GM20000 (cell line): ENCODE measurements around the gene SLC23A2.

Source experiments
- DNase-seq: peaks from one replicate; pipeline ENCODE4 v3.0.0; 2012; ENCODE audit warnings: low spot score
- TF ChIP-seq, protein P1 (sequence below): IDR thresholded peaks from 2 replicates; pipeline ENCODE4 v1.5.1; 2012; ENCODE audit warnings: mild to moderate bottlenecking, control low read depth; ENCODE audit errors: extremely low read depth, missing control alignments

The SLC23A2 gene

GRCh38 chr20:4811257-4811656 is 190.1 kb downstream of the SLC23A2 start:
- DNase-seq = no peak
- TF ChIP-seq, protein P1, sequence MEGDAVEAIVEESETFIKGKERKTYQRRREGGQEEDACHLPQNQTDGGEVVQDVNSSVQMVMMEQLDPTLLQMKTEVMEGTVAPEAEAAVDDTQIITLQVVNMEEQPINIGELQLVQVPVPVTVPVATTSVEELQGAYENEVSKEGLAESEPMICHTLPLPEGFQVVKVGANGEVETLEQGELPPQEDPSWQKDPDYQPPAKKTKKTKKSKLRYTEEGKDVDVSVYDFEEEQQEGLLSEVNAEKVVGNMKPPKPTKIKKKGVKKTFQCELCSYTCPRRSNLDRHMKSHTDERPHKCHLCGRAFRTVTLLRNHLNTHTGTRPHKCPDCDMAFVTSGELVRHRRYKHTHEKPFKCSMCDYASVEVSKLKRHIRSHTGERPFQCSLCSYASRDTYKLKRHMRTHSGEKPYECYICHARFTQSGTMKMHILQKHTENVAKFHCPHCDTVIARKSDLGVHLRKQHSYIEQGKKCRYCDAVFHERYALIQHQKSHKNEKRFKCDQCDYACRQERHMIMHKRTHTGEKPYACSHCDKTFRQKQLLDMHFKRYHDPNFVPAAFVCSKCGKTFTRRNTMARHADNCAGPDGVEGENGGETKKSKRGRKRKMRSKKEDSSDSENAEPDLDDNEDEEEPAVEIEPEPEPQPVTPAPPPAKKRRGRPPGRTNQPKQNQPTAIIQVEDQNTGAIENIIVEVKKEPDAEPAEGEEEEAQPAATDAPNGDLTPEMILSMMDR = no peak

DNA sequence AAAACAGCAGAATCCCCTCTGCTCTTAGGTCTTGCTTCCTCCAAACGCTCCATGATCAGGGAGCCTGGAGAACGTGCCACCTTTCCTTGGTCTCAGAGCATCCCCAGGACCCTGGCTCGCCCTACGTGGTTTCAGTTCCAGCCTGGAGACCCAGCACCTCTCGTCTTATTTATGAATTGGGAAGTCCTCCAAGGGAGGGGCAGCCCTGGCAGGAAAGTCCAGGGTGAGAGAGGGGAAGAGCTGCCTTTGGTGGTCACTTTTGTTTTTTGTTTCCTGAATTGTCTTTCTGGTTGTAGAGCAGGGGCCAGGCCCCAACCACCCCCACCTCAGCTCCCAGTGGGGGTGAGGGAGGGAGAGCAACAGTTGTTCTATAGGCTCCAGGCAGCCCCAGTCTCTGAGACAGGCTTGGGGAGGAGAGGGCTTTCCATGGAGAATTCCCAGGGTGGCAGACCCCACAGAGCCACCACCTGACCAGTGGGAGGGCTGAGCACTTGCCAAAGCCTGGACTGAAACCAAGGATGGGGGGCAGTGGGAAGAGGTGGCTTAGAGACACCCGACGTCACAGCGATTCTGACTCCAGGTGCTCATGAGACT is 190.8 kb downstream of the SLC23A2 start:
- TF ChIP-seq, protein P1 = no peak

DNA sequence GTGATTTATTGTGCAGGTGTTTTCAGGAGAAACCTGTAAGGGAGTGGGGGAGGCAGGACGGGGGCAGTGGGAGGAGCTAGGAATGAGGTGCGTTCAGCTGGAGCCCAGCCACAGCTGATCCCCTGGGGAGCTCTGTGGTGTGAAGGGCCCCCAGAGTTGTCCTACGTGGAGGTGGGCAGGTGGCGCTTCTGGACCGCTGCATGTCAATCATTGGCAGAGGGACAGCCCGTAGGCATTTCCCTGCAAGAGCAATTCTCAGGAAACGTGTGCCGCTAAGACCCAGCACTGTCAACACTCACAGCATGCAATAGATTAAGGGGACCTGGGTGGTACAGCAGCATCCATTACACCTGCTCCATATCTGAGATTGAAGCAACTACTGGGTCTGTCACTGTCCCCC is 191.6 kb downstream of the SLC23A2 start:
- TF ChIP-seq, protein P1 = no peak
- DNase-seq = no peak

More for the DNA sequence above, 190.8 kb downstream of the SLC23A2 start:
- no peak for DNase-seq

- DNase-seq = no peak
- TF ChIP-seq, protein P1 = no peak
Observed at GRCh38 chr20:4808872-4809271, 192.4 kb downstream of the SLC23A2 start.

DNA sequence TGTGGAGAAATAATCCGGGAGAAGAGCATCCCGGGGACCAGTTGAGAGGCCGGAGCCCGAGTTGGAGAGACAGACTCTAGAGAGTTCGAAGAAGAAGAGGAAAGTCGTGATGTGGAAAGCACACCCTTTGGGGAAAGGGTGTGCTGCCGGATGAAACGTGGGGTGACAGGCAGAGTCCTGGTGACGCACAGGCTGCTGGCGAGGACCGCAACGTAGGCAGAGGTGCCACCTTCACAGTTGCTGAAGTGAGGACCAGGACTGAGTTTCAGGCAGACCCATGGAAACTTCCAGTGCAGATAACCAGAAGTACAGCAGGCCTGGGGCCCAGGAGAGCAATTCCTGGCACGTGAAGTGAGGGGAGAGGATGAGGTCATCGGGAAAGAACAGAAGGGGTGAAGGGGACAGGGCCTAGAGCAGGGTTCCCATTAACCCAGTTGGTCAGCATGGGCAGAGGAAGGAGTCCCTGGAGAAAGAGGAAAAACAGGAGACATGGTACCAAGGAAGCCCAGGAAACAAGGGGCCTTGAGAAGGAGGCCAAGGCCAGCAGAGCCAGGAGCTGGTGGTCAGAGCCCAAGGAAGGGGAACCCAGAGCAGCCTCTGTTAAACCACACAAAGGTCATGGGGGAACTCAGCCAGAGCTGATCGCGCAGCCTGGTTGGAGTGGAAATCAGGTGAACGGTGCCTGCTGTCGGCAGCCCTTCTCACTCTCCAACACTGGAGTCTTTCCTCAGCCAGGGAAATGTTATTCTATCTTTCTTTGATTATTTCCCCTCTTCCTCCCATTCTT is 195.5 kb downstream of the SLC23A2 start:
- TF ChIP-seq, protein P1 = no peak
- DNase-seq = no peak

DNA sequence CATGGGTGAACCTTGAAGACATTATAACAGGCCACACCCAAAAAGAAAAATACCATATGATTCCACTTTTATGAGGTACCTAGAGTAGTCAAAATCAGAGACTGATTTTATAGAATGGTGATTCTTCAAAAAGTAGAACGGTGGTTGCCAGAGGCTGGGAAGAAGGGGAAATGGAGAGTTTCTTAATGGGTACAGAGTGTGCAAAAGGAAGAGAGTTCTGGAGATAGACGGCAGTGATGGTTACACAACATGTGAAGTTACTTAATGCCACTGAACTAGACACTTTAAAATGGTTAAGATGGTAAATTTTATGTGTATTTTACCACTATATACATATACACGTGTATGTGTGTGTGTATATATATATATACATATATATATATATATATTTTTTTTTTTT is 198.8 kb downstream of the SLC23A2 start:
- TF ChIP-seq, protein P1 = no peak
- no peak for DNase-seq
